ENCODE results near the gene ENDOG.

Gene ENDOG

DNA sequence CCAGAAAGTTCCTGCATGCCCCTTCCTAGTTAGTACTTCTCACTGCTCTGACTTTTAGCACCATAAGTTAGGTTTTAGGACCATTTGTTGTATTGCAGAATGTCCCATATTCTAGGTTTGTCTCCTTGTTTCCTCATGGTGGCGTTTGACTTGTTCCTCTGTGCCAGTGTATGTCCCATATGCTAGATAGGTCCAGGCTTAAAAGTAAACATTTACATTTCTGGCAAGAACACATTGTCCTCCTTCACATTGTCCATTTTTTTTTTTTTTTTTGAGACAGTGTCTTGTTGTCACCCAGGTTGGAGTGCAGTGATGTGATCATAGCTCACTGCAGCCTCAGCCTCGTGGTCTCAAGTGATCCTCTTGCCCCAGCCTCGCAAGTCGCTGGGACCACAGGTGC is 15.8 kb upstream of the ENDOG start:
- no peak for DNase-seq

DNA sequence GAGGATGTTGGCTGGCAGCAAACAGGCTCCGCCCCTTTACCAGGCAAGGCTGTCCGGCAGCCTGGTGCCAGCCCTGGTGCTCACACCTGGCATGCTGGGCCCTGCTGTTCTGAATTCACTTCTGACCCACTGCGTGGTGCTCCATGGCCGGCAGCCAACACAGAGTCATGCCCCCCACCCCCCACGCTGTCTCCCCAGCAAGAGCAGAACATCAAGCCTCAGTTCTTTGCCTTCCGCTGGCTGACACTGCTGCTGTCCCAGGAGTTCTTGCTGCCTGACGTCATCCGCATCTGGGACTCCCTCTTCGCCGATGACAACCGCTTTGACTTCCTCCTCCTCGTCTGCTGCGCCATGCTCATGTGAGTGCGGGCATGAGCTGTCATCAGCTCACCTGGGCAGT is 12.6 kb upstream of the ENDOG start:
- no peak for DNase-seq

DNA sequence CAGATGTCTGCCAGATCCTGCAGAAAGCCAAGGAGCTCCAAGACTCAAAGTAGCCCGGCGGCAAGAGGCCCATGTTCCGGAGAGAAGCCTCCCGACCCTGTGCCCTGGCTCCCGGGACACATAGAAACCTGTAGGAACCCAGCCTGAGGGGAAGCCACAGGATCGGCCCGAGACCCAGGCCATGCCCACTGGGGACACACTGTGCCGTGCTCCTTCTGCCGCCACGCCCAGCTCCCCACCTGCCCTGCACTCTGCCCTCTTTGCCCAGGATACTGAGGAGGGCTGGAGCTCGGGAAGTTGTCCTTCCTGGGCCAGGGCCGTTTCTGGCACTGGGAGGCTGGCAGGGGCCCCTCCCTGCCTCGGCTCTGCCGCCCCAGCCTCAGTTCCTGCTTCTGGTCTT is 10.5 kb upstream of the ENDOG start:
- DNase-seq: no peak

GRCh38 chr9:128808543-128808942 is 9.8 kb upstream of the ENDOG start:
- DNase-seq: no peak

GRCh38 chr9:128809036-128809599 is 9.2 kb upstream of the ENDOG start:
- no peak for DNase-seq

- DNase-seq: no peak
Observed at GRCh38 chr9:128809831-128810230, 8.5 kb upstream of the ENDOG start.

GRCh38 chr9:128810873-128811272 is 7.4 kb upstream of the ENDOG start:
- no peak for DNase-seq

DNA sequence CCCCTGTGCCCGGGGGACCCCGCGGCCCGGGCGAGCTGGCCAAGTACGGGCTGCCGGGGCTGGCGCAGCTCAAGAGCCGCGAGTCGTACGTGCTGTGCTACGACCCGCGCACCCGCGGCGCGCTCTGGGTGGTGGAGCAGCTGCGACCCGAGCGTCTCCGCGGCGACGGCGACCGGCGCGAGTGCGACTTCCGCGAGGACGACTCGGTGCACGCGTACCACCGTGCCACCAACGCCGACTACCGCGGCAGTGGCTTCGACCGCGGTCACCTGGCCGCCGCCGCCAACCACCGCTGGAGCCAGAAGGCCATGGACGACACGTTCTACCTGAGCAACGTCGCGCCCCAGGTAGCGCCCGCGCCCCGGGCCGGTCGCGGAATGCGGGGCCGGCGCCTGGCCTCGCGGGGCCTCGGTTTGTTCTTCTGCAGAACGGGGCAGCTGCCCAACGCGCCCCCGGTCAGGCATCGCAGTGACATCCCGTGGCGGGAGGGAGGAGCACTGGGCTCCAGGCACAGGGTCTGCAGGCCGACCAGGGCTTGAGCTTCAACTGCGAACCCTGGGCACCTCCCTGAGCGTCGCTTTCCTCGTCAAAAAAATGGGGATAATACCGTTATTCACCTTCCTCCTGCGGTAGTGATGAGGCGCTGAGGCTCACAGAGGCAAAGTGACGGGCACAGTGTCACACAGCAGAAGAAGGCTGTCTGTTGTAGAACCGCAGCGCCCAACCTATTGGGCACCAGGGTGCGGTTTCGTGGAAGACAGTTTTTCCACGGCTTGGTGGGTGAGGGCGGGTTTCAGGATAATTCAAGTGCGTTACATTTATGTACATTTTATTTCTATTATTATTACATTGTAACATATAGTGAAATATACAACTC is 777 bp downstream of the ENDOG start:
- peak; percentile 21 for DNase-seq

- no peak for DNase-seq
Observed at GRCh38 chr9:128819716-128820664, 1.7 kb downstream of the ENDOG start.

- DNase-seq: no peak
Observed at GRCh38 chr9:128820665-128821583, 2.6 kb downstream of the ENDOG start.

DNA sequence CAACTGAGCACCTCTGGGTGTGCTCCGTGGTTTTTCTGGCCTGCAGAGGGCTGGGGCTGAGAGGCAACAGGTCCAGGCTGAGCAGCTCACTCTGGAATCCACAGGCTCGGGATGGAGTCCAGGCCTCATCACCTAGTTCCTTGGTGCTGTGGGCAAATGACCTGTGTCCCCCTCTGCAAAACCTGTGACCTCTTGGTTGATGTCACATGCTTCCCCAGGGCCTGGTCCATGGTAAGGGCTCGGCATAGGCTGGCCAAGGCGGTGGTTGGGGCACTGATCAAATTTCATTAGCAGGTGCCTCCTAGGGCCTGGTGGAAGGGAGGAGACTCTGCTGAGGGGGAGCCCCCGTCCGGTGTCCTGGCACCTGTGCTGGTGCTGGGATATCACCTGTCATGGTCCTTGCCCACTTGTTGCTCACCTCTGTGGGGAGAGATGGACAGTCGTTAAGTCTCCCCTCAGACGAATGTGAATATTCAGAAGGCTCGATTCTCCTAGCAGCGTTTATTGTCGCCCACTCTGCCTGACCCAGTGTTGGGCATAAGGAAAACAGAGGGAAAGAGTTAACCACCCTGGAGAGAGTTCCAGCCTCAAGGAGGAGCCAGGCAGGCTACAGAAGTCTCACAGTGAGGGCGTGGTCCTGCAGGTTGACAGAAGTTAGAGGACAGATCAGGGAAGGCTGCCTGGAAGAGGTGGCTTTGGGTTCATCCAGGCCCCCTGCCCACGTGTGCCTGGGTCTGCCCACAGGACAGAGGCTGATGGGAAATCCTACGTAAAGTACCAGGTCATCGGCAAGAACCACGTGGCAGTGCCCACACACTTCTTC is 3.5 kb downstream of the ENDOG start:
- no peak for DNase-seq

DNA sequence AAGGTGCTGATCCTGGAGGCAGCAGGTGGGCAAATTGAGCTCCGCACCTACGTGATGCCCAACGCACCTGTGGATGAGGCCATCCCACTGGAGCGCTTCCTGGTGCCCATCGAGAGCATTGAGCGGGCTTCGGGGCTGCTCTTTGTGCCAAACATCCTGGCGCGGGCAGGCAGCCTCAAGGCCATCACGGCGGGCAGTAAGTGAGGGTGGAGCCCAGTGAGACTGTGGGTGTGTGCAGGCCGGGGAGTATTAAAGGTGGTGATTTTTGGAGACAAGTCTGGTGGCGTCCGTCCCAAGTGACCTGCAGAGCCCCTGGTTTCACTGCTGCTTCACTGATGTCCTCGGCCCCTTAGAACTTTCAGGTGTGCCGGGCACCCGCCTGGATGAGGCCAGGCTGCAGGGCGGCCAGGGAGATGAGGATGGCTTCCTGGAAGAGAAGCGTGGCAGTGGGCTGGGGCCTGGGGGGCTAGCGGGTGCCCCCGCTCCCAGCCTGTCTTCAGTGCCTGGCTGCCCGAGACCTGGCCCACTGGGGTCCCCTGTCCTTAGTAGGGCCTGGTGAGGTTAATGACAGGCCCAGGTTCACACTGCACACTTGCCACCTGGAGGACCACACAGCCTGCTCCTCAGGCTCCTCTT is 4.2 kb downstream of the ENDOG start:
- no peak for DNase-seq

- no peak for DNase-seq
Observed at GRCh38 chr9:128823362-128823902, 5.1 kb downstream of the ENDOG start.

DNA sequence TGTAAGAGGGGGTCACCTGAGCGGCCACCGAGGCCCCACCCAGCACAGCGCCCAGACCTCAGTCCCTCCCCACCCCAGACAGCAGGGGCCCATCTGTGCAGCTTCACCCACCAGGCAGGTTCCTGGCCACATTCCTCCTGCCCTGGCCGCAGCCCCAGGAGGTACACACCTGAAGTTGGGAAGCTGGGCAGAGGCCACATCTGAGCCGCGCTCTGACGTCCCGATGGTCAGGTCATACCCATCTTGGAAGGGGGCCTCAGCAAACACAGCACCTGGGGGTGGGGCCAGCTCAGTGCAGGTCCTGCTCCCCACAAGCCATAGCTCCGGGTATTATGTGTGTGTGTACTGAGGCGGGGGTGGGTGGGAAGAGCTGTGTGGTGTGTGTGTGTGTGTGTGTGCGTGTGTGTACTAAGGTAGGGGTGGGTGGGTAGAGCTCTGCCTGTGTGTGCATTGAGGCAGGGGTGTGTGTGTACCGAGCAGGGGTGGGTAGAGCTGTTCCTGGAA is 5.7 kb downstream of the ENDOG start:
- no peak for DNase-seq

DNA sequence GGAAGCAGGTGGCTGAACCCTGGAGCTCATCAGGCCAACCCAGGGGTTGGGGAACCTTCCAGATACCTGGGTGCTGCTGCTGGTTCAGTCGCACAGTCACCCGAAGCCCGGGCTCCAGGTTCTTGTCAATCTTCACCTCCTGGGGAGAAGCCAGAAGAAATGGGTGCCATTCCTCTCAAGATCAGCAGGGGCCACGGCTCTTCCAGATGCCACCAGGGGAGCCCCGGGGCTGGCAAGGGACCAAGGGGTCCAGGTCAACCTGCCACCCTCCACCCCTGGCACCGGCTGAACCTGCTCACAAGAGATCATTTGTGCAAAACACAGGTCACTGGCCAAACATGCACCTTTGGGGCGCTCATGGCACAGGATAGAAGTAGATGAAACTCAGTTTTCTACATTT is 6.6 kb downstream of the ENDOG start:
- no peak for DNase-seq

DNA sequence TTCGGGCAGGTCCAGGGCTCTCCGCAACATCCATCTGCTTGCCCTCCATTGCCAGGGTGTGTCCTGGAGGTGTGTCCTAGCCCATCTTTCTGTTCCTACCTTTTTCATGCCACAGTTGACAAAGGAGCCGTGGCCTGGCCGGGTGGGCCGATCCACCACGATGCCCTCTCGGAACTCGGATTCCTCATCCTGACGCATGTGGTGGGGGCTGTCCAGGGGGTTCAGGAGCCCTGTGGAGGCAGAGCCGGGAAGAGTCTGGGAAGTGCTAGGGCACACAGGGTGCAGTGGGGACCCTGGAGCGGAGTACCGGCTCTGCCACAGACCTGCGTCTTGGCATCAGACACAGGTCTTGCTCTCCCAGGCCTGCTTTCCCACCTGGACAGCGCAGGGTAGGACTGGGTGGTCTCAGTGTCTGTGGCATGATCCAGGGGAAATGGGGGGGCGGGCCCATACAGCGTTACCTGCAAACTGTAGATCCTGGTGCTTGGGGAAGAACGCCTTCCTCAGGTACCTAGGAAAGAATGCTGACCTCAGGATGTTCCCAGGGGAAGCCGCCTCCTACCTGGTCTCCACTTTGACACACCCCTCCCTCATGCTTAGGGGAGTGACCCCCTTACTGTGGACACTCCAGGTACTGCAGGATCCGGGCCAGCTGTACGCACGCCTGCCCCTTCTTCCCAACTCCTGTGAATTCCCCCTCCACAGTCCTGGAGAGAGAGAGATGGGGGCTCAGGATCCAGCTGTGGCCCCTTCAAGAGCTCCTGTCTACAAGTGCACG is 7.8 kb downstream of the ENDOG start:
- DNase-seq: no peak

DNA sequence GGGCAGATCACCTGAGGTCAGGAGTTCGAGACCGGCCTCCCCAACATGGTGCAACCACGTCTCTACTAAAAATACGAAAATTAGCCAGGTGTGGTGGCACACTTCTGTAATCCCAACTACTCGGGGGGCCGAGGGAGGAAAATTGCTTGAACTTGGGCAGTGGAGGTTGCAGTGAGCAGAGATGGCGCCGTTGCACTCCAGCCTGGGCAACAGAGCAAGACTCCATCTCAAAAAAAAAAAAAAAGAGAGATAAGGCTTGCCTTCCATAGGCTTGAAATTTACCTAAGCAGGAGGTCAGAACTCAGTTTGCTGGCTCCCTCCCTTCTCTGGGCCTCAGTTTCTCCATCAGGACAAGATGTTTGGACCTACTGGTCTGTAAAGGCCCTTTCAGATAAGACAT is 10.0 kb downstream of the ENDOG start:
- DNase-seq: no peak

DNA sequence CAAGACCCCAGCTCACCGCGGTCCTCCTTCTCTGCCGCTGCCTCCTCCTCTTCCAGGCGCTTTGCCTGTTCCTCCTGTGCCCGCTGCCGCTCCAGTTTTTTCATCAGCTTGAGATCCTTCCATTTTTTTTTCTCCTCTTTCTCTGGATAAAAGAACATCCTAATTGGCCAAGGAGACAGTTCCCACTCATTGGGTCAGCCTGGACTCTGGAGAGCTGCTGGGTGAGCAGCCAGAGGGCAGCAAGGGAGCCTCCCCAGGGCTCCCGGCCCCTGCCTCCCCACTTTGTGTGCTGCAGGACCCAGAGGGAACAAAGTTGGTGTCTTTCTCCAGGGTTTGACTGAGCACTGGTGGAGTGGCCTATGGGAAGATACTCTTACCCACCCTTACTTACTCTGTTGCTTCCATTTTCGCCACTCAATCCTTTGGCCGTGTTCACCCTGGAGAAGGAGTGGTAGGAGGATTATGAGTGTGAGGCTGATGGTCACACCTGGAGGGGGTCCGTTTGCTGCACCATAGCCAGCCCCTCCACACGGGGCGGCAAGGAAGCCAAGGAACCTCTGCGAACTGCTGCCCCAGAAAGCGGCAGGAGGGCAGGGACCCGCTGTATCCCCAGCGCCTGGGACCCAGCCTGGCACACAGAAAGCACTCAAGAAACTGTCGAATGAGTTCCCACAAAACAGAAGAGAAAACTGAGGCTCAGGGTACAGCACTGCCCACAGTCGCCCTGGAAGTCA is 10.6 kb downstream of the ENDOG start:
- DNase-seq: no peak
